Measurements from ENCODE around the gene KCNN4.
A peak's percentile ranks its signal among the peaks of the same experiment; 100 is the strongest.
"Not testable (repeated sequence)": the region's sequence is repeated elsewhere in the genome, so short reads cannot be mapped to it uniquely, and the experiment has no call there.

Gene KCNN4

DNA sequence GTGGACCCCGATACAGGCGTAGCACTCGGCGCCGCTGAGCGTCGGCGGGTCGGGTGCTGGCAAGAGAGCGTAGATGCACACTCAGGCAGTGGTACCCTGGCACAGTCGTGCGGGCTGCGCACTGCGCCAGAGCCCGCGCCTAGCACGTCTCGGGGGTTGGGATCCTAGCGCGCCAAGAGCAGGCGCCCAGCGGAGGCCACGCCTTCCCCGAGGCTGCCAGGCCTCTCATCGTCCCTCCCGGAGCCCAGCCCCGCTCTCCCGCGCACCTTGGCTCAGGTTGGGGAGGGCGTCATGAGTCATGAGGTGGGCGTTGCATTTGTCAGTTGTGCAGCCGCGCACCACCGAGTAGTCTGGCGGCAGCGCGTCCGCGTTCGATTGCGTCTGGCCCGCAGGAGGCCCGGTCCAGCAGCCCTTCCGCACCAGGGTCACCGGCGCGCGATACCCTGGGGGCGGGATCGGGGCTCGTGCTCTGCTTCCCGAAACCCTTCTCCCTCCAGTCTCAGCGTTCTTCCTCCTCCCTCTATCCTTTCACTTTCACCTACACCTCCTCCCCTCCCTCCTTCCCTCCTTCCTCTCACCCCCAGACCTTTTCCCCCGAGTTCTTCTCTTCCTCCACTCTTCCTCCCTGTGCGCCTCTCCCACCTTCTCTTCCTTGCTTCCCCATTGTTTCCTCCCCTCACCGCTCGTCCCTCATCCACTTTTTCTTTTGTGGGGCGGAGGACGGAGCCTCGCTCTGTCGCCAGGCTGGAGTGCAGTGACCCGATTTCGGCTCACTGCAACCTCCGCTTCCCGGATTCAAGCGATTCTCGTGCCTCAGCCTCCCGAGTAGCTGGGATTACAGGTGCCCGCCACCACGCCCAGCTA lies 18.0 kb upstream of the KCNN4 start:
- DNase-seq (ENCODE audit: low read depth): peak; percentile 55

DNA sequence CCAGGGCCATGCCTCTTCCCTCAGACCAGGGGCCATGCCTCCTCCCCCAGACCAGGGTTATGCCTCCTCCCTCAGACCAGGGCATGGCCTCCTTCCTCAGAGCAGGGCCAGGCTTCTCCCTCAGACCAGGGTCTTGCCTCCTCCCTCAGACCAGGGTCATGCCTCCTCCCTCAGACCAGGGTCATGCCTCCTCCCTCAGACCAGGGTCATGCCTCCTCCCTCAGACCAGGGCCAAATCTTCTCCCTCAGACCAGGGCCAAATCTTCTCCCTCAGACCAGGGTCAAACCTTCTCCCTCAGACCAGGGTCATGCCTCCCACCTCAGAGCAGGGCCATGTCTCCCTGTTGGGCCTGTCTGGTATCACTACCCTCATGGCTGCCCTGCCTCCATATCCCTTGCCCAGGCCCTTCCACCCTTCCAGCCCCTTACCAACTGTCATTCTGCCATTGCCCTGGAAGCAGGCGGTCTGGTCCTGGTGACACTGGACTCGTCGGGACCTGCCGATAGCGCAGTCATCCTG lies 17.3 kb upstream of the KCNN4 start:
- DNase-seq (ENCODE audit: low read depth): no peak

DNA sequence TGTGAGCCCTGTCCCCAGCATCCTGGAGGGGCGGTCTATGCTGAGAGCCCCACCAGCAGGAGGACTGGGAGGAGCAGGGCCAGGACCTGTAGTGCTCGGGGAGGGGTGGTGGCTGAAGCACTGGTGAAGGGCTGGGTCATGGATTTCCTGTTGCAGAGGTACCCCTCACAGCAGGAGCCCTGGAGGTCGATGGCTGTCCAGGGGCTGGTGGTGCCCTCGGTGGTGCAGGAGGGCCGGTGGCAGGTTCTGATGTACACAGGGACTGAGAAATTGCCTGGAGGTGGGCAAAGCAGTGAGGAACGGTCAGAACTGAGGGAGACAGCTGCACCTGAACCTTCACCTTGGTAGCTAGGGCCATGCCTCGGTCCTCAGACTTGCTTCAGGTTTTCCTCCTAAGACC lies 16.8 kb upstream of the KCNN4 start:
- DNase-seq (ENCODE audit: low read depth): no peak

DNA sequence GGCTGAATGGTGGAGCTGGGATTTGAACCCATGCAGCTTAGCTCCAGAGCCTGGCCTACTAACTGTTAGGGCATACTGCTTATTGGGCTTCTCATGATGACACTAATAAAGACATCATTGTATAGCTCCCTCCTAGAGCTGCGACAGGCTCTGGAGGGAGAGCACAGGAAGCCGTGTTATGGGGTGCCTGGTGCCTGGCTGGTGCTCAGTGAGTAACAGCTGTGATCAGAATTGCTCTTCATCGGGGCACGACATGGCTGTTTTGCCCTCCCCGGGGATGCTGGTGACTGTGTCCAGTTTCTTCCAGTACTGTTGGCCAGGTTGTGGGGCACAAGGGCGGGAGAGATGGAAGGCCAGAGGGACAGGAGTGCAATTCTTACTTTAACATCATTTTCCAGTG lies 16.3 kb upstream of the KCNN4 start:
- DNase-seq (ENCODE audit: low read depth): no peak

DNA sequence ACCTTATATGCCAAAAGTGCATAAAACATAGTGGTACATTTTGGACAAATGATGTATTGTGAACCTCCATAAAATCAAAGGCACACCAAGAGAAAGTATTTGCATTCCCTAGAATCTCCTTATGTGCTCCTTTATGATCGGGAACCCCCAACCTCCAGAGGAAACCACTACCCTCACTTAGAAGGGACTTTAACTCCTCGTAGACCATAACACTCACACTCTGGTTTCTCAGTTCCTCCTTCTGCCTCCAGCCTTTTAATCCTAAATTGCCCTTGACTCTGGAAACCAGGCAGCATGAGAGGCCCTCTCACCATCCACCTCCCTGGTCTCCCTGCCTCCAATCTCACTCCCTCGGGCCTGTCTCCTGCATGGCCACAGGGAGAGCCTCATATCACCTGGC lies 9.8 kb upstream of the KCNN4 start:
- DNase-seq (ENCODE audit: low read depth): no peak

DNA sequence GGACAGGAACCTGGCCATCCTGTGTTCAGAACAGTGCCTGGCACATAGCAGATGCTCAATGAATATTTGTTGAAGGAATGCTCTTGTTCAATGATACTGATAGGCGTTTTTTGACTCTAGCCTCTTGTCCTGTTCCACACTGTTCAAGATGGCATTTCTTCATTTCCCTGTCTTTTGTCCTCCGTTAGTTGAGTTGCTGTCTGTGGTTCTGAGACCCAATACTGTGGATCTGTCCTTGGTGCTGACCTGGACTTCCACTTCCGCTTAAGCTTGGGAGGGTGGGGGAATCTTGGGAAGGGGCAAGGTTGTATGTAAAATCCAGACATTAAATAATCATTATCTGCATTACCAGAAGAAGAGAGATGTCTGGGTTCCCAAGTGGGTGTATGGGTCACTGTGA lies 8.3 kb upstream of the KCNN4 start:
- DNase-seq (ENCODE audit: low read depth): no peak

DNA sequence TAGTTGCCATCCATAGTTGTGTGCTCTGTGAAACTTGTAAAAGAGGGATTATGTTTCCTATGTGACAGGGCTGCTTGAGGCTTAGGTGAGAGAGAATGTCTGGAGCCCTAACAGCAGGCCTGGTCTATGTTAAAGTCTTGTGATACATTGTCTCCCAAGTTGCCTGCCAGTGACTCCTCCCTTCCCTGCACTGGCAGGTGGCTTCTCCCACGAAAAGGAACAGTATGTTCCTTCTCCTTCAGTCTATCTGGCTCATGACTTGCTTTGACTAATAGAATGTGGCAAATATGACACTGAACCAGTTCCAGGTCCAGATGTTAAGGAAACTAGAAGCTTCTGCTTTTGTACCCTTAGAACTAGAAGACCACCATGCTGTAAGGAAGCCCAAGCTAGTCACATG lies 5.9 kb upstream of the KCNN4 start:
- no peak for DNase-seq (ENCODE audit: low read depth)

DNA sequence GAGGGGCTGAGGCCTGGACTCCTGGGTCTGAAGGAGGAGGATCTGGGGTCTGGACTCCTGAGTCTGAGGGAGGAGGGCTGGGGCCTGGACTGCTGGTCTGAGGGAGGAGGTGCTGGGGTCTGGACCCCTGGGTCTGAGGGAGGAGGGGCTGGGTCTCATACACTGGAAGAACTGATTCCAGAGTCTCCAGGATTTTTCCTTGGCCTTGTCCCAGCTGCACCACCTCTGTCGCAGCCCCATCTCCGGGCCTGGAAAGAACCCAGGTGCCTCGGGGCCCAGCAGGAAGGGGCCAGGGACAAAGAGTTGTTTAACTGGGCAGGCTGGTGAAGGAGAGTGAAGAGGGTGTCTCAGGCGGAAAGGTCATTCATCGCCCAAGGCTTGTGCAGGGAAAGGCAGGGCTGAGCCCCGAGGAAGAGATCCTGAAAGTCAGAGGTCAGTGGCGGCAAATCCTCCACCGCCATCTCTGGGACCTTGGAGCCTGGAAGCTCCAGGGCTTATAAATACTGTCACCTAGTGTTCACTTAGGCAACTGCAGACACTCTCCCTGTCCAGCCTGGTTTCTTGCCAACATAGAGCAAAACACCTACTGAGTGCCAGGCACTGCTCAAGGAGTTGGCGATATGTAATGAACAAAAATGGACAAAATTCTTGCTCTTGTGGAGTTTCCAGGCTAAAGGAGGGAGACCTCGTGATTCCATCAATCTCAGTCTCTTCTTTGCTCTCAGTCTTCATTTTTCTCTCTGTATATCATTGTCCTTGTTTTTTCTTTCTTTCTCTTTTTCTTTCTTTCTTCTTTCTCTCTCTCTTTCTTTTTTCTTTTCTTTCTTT lies 4.4 kb upstream of the KCNN4 start:
- no peak for DNase-seq (ENCODE audit: low read depth)

DNA sequence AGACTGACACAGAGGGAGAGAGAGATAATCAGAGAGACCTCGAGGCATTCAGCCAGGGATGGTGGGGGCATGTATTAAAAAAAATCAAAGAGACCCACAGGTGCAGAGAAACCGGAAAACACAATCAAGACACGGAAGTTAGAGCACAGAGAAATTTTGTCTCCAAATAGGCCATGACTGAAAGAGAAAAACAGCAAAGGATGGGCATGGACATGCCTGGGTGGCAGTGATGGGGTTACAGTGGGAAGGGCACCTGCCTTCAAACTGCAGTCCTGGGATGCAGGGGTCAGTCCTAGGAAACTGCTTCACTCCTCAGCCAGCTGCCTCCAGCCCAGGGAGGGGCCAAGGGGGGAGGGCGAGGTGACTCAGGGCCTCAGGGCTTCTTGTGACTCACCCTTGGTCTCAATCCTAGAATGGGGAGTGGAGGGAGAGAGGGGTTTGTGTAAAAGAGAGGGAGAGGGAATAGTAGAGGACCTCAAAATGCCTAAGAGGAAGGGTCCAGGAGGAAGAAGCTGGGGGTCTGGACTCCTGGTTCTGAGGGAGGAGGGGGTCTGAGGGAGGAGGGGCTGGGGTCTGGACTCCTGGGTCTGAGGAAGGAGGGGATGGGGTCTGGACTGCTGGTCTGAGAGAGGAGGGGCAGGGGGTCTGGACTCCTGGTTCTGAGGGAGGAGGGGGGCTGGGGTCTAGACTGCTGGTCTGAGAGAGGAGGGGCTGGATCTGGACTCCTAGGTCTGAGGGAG lies 3.6 kb upstream of the KCNN4 start:
- no peak for DNase-seq (ENCODE audit: low read depth)

DNA sequence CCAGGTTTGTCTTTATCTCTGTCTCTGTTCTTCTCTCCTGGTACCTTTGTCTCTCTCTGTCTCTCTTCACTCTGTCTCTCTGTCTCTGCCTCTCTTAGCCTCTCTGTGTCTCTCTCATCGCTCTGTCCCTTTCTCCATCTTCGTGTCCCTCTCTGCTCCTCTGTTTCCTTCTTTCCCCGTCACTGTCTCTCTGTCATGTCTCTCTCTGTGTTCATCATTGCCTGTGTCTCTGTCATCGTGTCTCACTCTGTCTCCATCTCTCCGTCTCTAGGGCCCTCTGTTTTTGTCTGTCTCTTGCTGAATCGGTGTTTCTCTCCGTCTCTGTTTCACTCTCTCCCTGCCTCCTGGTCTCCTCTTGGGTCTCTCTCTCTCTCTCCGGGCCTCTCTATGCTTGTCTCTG lies 2.9 kb upstream of the KCNN4 start:
- no peak for DNase-seq (ENCODE audit: low read depth)

DNA sequence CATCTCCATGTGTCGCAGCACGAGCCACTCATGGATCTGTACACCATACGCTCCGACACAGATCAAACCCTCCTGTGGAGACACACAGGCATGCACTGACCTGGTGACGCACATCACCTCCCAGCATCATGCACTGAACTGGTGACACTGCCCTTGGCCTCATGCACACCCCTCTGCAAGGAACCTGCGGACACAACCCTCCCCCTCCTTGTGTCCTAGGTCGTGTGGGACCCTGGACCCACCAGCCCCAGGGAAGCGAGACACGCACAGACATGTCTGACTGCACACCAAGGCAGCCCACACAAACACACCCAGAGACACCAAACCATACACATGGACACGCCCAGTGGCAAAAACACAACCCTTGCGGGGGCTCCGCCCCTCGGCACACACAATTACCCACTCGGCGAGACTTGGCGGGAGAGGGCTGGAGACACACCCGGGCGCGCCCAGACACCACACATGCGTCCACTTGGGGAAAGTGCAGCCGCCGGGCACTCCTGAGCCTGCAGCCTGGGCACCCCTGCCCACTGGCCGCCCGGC lies 2.0 kb upstream of the KCNN4 start:
- DNase-seq (ENCODE audit: low read depth): no peak

DNA sequence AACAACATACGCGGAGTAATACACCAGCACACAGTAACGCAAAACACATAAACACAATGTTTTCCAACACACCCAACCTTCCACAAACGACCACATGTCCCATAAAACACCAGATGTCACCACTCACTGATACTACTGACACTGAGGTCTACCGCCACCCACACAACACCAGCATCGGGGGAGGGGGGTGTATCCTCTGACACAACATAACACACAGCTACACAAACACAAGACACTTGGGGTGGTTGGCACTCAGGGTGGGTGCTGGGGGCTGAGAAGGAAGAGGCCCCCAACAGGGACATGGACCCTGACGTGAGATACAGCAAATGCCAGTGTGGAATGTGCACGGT lies 1.5 kb upstream of the KCNN4 start:
- DNase-seq (ENCODE audit: low read depth): no peak

DNA sequence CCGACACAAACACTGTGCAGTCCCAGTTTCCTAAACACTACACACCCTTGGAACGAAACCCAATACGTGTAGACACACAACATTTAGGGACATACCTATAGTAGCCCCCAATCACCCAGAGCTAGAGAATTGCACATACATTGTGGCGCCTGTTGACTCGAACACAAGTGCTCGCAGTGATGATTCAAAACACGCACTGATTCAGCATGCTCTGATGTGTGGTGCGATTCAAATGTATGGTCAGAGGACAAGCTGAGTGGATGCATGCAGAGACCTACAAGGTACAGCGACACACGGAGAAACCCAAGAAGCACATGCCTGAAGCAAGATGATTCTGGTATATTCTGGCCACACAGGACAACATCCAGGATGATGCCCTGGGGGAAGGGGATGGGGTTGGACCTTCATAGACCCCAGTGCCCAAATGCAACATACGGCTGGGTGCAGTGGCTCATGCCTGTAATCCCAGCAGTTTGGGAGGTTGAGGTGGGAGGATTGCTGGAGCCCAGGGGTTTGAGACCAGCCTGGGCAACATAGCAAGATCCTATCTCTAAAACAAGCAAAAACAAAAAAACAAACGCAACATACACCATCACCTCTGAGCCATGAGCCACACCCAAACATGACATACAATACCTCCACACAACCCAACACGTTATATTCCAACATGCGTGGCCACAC lies 997 bp upstream of the KCNN4 start:
- DNase-seq (ENCODE audit: low read depth): no peak

DNA sequence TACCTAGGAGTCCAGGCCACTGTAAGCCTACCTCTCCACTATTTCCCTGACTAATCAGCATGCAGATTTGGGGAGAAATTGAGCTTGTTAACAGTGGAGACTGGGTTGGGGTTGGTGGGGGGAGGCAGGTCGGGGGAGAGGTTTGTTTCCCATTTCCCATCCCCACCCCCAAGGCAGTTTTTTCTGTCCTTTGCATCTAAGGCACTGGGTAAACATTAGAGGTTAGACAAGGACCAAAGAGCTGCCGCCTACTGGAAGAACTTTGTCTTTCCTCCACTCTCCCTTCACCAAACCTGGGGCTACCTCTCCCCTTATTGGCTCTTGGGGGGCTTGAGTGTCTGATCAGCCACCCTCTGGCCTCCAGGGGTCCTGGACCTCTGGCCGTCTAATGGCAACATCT lies 953 bp downstream of the KCNN4 start:
- DNase-seq (ENCODE audit: low read depth): no peak

DNA sequence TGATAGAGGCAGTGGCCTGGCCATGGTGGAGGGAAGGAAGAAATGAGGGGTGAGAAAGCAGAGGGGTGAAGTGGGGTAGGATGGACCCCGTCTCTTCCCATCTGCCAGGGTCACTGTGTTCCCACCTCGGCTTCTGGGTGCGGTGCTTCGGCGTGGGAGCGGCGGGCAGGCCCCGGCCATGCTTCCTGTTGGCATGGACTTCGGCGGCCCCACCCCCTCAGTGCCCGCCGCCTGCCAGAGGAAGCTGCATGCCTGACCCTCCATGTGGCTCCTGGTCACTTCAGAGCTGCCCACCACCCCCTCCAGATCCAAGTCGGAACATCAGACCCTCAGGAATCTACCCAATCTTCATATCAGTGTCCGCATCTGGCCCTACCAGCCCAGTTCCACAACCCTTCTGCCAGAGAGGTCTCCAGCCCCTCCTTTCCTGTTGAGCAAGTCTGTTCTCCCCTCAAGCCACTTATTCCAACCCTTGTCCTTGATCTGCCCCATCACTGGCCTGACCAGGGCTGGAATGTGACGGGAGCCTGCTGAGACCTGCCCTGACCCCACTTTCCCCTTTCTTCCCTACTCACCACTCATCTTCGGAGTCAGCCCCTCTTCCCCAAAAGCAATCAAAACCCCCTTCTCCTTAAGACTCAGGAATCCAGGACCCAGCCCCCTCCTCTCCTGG lies 1.5 kb downstream of the KCNN4 start:
- DNase-seq (ENCODE audit: low read depth): no peak

DNA sequence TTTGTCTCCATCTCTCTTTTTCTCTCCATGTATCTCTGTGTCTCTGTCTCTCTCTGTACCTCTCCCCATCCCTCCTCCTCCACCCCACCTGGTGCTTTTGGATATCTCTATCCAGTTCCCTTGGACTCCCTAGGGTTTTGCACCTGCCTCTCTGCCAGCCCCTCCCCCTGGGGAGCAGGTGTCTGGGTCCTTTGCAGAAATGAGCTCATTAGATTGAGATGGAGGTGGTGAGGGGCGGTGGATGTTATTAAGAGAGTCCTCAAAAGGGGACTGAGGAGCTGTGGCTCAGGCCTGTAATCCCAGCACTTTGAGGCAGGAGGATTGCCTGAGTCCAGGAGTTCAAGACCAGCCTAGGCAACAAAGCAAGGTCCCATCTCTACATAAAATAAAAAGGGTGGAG lies 2.1 kb downstream of the KCNN4 start:
- no peak for DNase-seq (ENCODE audit: low read depth)

DNA sequence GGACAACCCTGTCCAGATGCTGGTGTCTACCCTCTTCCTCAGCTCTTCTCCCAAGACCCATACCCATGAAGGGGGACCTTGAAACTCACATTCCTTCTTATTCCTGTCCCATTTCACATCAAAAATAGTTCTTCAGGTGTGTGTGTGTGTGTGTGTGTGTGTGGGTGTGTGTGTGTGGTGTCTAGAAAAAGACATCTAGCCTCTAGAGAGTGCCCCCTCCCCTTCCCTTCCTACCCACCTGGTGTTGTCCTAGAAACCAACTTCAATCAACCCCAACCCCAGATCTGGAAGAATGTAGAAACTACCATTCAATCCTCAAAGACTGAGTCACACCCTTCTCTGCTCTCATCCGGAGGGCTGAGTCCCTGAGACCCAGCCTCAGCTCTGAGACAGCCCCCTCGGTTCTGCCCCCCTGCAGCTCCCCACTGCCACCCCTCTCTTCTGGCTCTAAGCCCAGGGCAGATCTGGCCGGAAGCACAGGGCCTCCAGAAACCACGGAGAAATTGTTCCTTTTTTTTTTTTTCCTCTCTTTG lies 3.5 kb downstream of the KCNN4 start:
- no peak for DNase-seq (ENCODE audit: low read depth)

DNA sequence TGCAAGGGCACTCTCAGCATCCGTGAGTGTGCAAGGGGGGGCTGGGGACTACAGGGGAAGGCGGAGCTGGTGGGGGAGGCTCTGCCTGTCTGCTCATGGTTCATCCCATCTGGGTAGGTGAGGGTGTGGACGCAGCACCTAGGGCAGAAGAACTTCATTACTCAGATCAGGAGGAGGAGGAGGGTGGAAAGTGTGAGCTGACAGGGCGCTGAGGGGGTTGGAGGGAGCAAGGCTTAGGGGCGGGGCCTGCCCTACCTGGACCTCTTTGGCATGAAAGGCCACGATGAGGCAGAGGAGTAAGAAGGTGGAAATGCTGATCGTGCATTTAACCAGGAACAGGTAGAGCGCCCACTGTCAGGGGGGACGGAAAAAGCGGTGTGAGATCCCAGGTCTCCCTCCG lies 4.5 kb downstream of the KCNN4 start:
- peak; percentile 49 for DNase-seq (ENCODE audit: low read depth)

DNA sequence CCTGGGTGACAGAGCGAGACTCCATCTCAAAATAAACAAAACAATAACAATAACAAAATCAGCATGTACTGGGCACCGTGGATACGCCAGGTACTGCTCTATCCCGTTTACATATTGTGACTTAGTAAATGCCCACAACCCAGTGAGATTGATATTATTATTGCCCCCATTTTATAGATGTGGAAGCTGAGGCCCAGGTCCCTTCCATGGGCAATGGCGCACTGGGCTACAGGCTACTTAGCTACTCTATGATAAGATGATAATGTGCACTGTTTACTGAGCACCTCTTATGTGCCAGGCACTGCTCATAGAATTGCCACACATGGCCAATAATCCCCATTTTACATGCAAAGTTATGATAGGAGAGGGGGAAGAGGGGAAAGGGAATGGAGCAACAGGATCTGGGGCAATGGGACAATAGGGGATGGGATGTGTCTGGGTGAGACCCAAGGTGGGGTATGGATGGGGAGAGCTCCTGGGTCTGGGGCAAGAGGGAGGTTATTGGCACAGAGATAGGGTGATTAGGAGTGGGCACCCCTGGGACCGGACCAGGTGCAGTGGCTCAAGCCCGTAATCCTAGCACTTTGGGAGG lies 5.4 kb downstream of the KCNN4 start:
- no peak for DNase-seq (ENCODE audit: low read depth)

DNA sequence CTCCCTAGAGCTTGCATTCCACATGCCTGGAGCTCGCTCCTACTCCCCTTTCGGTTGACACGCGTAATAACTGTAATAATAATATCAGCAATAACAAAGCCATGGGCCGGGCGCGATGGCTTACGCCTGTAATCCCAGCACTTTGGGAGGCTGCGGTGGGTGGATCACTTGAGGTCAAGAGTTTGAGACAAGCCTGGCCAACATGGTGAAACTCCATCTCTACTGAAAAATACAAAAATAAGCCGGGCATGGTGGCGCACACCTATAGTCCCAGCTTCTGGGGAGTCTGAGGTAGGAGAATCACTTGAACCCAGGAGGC lies 5.9 kb downstream of the KCNN4 start:
- DNase-seq (ENCODE audit: low read depth): not testable (repeated sequence)

Measured in stimulated activated CD8-positive, alpha-beta memory T cell treated with anti-CD3 and anti-CD28 coated beads, Interleukin-4, amount 100 ng/mL, for 24 hours (primary cell).